LNCaP clone FGC (cell line): ENCODE results near the gene ARL6IP6.

Source experiments
- DNase-seq: peaks from one replicate; pipeline ENCODE4 v3.0.0-alpha.2; 2011; ENCODE audit warnings: low read depth
- H3K4me3 ChIP-seq: 2 replicates; pipeline ENCODE4 v1.5.1; 2011; ENCODE audit warnings: mild to moderate bottlenecking, low read depth, low read length, control low read depth
- CTCF ChIP-seq: IDR thresholded peaks from 2 replicates; pipeline ENCODE4 v1.5.1; 2012; ENCODE audit warnings: mild to moderate bottlenecking; ENCODE audit not compliant: control insufficient read depth, insufficient read depth; ENCODE audit errors: extremely low read depth

ARL6IP6 gene

GRCh38 chr2:152718076-152718908 is at the start of gene ARL6IP6:
ARL6IP6 (plus strand) TSS chr2:152718620; CDS start chr2:152718625, 5 bp downstream.
- DNase-seq, result no peak
- no peak for TF ChIP-seq CTCF

GRCh38 chr2:152674334-152674733 is 44.1 kb upstream of the ARL6IP6 start:
- no peak for TF ChIP-seq CTCF
- DNase-seq, result no peak
- H3K4me3 ChIP-seq, result no peak overlapping the region

More at GRCh38 chr2:152718076-152718908, at the start of gene ARL6IP6:
- peak within 1 kb of the TSS; percentile 79 for H3K4me3 ChIP-seq

- DNase-seq, result no peak
- no peak for TF ChIP-seq CTCF
- no peak overlapping the region for H3K4me3 ChIP-seq
Observed at GRCh38 chr2:152676461-152676860, 42.0 kb upstream of the ARL6IP6 start.

- no peak for TF ChIP-seq CTCF
- no peak overlapping the region for H3K4me3 ChIP-seq
- no peak for DNase-seq
Observed at GRCh38 chr2:152678808-152679207, 39.6 kb upstream of the ARL6IP6 start.

GRCh38 chr2:152682663-152683062 is 35.8 kb upstream of the ARL6IP6 start:
- DNase-seq, result no peak
- no peak for TF ChIP-seq CTCF
- H3K4me3 ChIP-seq, result no peak overlapping the region

- no peak for TF ChIP-seq CTCF
- DNase-seq, result no peak
- H3K4me3 ChIP-seq, result no peak overlapping the region
Observed at GRCh38 chr2:152683400-152683799, 35.0 kb upstream of the ARL6IP6 start.

GRCh38 chr2:152686321-152686720 is 32.1 kb upstream of the ARL6IP6 start:
- no peak for DNase-seq
- TF ChIP-seq CTCF, result no peak
- H3K4me3 ChIP-seq, result no peak overlapping the region
